GM19438 (cell line): ENCODE results near the gene URM1.

Experiments
- ATAC-seq: cut with Tn5 transposase; IDR thresholded peaks from one replicate; pipeline ENCODE4 v1.9.1; 2021; ENCODE audit warnings: low read depth; ENCODE audit not compliant: unreplicated experiment

Gene URM1

DNA sequence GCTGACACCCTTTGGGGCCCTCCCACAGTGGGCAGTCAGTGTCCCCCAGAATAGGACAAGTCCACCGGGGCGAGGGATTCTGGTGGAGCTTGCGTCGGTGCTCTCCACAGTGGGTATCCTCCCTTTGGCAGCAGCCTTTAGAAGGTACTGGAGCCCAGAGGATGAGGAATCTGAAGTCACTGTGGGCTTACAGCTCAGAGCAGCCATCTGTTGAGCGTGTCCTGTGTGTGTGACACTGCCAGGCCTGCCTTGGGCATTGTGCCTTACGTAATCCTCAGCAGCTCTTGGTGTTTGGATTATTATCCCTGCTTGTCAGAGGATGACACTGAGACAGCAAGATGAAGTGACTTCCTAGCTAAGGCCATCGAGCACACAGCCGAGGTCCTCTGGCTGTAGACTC is 12.6 kb downstream of the URM1 start:
- ATAC-seq: no peak

- no peak for ATAC-seq
Measured at GRCh38 chr9:128384801-128385495, 13.8 kb downstream of the URM1 start.

DNA sequence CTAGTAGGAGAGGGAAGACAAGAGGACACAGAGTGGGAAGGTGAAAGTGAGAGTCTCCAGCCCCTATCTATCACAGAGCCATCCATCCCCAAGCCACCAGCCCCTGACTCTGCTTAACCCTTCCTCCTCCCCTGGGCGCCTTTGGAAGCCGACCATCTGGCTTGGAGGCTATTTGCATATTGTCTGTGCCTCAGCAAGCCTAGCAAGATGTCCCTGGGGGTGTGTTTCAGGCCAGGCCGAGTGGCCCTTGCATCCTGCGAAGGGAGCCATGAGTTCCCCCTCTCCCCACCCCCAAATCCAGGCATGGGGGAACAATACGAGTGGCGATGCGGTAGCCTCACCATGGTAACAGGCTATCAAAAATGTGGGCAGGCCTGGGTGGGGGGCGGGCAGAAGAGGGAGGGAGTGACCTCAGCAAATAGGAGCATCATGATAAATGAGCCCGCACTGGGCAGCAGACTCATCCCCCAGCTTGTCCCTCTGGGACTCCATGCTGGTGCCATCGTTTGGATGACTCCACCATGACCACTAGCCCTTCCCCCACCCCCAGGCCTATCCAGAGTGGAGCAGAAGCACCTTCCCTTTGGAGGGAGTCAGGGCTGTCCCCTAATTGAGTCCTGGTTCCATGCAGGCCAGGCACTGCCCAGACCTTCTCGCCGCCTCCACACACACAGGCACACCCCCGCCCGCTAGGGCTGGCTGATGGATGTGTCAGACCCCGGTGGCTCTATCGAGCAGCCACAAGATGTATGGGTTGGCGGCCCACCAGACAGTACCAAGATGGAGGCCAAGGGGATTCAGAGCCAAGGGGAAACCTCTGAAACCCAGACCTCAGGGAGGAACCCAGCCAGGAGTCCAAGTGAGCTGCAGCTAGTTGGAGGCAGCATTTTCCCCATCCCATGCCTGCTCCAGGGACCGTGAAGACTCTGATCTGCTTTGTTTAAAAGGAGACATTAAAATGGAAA is 14.6 kb downstream of the URM1 start:
- no peak for ATAC-seq

DNA sequence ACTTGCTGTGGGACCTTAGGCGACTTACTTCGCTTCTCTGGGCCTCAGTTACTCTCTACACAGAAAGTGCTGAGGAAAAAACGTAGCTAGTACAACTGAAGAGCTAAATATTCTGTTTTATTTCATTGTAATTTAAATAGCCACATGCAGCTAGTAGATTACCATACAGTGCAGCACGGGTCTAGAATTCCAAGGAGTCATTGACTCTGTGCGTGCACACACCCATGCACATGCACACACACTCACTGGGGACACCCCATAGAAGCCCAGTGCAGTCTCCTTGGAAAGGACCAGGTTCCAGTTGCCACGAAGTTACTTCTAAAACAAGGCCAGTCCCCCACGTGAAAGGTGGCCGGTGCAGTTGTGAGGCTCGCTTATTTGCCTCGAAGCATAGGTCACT is 17.0 kb downstream of the URM1 start:
- no peak for ATAC-seq

DNA sequence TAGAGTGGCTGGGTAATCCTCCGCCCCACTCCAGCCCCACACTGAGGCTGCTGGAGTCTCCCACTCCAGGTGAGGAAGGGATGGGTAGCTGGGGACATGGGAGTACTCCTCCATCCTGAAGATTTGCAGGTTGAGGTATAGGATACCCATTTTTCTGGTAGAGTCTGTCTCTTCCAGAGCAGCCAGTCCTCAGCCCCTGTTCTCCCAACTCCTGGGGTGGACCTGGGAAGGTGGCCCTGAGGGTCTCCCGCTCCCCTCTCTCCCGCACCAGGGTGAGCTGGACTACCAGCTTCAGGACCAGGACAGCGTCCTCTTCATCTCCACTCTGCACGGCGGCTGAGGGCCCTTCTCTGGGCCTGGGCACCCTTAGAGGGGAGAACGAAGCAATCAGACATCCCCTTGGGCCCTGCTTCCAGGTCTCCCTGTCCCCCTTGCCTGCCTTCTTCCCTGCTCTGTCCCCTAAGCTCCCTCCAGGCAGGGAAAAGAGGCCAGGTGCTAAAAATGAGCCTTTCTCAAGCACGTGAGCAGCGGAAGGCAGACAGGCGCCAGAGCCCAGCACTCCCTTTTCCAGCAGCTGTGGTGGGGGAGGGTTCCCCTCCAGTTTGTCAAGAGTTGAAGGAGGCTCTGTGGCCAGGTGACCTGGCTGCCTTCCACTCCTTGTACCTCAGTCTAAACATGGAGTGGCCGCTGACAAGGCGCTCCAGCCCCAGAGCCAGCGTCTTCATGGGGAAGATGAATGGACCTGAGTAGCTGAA is 18.4 kb downstream of the URM1 start:
- ATAC-seq: no peak

DNA sequence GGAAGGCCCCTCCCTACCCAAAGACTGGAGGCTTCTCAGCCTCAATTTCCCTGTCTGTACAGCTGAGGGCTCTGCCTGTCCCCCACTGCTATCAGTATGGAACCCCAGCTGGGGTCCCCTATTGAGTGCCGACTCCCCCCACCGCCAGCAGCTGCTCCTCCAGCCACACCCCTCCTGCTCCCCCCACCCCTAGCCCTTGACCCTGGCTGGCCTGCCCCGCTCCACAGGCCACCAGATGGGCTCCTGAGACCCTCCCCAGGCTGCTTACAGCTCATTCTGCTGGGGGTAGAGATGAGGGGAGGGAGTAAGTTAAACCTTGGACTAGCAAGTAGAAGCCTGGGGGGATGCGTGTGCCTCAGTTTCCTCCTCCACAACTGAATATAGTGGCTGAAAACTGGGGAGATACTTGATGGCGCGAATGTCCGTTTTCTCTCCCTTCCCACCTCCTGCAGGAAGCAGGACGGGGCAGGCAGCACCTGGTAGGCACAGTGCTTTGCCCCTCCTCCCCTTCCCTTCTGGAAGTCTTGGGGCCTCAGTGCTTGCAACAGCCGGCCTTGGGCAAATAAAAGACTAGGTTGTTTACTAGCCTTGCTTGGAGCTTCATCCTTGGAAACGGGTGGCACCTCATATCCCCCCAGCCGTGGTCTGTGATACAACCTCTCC is 19.1 kb downstream of the URM1 start:
- no peak for ATAC-seq

- no peak for ATAC-seq
Measured at GRCh38 chr9:128390813-128391711, 19.9 kb downstream of the URM1 start.

- no peak for ATAC-seq
Measured at GRCh38 chr9:128391956-128392301, 20.8 kb downstream of the URM1 start.

DNA sequence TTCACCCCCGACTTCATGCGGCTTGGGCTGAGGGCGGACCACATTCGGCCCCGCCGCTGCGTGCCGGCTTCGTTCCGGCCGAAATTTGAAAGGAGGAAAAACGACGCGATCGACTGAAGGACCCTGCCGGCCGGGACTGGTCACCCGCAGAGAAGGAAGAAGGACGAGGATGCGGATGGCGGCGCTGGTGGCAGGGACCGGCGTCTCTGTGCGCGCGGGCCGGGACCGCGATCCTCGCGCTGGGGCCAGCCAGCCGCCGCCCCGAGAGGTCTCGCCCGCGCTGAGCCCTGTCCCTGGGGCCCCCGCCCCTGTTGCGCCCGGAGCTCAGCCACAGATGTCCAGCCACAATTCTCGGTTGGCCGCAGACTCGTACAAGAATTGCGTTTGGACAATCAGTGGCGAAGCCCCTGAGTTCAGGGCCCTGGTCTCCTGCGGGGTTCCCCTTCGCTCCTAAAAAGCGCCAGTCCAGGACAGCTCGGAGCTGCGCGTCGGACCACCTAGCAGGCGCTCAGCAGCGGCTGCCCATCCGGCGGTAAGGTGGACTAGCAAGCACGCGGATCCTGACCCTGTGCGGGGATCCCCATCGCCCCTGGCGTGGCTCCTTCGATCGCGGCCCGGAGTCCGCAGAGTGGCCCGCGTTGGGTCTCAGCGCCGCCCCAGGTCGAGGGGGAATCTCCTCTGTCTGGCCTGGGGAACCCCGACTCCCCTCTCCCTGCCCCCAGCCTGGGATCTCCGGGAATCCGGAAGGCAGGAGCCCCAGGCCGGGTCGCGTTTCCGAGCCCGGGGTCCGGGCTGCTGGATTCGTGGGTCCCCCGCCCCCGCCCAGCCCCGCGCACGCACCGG is 21.3 kb downstream of the URM1 start:
- no peak for ATAC-seq

GRCh38 chr9:128393145-128393775 is 22.1 kb downstream of the URM1 start:
- no peak for ATAC-seq

DNA sequence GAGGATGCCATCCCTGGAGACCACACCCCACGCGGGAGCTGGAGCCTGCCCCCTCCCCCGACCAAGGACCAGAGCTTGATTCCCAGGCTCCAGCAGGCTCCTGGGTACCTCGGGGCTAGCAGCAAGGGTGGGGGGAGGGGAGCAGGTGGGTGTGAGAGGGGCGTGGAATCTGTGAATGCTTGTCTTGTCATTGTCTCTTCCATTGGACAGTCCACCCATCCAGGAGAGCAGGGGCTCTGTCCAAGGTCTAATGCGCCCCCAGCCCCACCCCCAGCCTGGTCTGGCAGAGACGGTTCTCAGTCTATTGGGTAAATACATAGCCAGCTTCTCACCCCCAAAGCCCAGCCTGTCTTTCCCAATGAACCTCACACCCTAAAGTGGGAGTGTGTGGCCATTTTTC is 22.8 kb downstream of the URM1 start:
- no peak for ATAC-seq

DNA sequence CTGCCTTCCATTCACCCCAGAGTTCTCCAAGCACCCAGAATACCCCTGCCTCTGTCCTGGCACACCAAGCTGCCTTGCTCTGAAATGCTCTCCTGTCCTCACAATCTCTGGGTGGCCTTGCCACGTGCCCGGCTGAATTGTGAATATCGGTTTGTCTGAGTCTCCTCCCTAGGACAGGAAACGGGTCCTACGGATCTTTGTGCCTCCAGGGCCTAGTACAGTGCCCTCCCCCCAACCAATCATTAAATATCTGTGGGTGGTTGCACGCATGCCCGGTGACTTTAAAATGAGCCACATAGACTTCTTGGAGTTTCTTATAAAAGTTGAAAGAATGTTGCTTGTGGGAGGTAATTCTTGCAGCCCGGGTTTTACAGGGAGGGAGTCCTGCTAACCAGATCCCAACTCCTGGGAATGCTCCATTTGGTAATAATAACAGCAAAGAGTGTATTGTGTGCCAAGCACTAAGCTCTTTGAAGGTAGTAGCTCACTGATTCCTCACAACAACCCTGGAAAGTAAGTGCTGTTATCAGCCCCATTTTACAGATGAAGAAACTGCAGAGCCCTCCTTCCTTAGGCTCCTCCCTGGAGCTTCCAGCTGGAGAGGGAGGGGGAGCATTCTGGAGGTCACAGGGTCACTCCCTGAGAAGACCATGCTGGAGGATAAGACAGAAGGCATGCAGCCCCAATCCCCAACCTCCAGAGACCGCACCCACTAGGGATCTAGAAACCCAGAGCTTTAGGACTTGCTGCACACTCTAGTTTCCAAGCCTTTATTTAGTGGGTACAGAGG is 23.4 kb downstream of the URM1 start:
- no peak for ATAC-seq

DNA sequence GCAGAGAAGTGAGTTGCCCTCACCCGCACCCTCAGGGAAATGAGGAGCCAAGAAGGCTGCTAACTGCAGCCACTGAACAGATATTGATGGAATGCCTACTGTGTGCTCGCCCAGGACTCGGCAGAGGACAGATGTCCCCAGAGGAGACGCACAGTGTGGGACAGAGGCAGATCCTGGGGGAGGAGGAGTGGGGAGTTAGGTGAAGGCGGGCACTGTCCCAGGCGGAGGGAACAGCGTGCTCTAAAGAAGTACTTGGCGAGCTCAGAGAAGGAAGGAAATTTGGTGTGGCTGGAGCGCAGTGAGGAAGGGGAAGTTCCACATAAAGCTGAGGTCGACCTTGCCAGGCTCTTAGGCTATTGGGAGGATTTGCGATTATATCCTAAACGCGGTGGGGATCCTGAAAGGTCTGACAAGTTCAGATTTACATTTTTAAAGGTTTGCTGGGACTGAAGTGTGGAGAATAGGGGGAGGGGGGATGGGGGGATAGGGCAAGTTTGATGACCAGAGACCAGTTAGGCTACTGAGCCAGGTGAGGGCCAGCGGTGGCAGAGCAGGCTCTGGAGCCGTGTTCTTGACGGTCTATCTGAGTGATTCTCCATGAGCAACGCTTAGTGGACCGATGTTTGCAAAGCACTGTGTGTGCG is 25.9 kb downstream of the URM1 start:
- ATAC-seq: no peak

DNA sequence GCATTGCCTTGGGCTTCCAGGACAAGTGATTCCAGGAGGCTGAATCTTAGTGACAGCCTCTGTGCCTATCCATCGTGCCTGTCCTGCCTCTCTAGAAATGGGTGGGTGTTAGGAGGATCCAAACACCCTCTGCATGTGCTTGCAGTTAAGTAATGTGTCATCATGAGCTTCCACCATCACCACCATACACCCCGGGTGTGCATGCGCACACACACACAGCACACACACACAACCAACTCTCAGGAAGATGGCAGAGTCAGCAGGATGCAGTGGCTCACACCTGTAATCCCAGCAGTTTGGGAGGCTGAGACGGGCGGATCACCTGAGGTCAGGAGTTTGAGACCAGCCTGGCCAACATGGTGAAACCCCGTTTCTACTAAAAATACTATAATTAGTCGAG is 26.7 kb downstream of the URM1 start:
- ATAC-seq: no peak

- ATAC-seq: no peak
Measured at GRCh38 chr9:128399861-128400260, 28.7 kb downstream of the URM1 start.

DNA sequence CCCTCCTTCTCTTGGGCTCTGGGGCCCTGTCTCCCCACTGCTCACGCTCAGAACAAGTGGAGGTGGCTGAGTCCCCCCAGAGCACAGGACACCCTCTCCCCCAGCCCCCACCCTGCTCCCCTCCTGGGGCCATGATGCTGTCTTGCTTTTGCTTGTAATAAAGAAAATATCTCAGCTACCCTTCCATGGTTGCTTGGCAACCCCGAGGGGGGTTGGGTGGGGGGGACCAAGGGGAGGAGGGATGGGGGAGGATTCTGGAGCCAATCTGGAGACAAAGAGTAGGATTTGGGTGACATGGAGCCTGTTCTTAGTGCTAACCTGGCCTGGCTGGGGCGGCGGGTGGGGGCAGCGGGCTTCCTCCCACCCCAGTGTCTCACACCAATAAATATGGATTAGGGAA is 33.4 kb downstream of the URM1 start:
- ATAC-seq: no peak

- ATAC-seq: no peak
Measured at GRCh38 chr9:128405077-128405779, 34.1 kb downstream of the URM1 start.
